Osteocyte (in vitro differentiated cells): ENCODE measurements around the gene POLRMT. TPM values are rescaled to one million over a fixed set of nuclear protein-coding genes. Genes with fewer than 3 reads are reported as not detected.

ENCODE experiments used
- DNase-seq: peaks from one replicate; pipeline ENCODE4 v3.0.0; 2021; ENCODE audit warnings: mixed read lengths; ENCODE audit not compliant: unreplicated experiment; ENCODE audit errors: extremely low spot score
- H3K27ac Mint-ChIP-seq: one replicate; pipeline ENCODE4 v1.8.0; 2021; ENCODE audit warnings: mild to moderate bottlenecking, mixed read lengths; ENCODE audit not compliant: unreplicated experiment
- H3K27me3 Mint-ChIP-seq: one replicate; pipeline ENCODE4 v1.8.0; 2021; ENCODE audit warnings: mixed read lengths; ENCODE audit not compliant: unreplicated experiment
- H3K36me3 Mint-ChIP-seq: one replicate; pipeline ENCODE4 v1.8.0; 2021; ENCODE audit warnings: mixed read lengths; ENCODE audit not compliant: unreplicated experiment
- H3K4me1 Mint-ChIP-seq: one replicate; pipeline ENCODE4 v1.8.0; 2021; ENCODE audit warnings: mixed read lengths; ENCODE audit not compliant: unreplicated experiment
- H3K4me3 Mint-ChIP-seq: one replicate; pipeline ENCODE4 v1.8.0; 2021; ENCODE audit warnings: mild to moderate bottlenecking, moderate library complexity, mixed read lengths; ENCODE audit not compliant: unreplicated experiment
- H3K9me3 Mint-ChIP-seq: one replicate; pipeline ENCODE4 v1.8.0; 2021; ENCODE audit warnings: mixed read lengths; ENCODE audit not compliant: unreplicated experiment
- CTCF ChIP-seq: fragments of 200-600 bp; sonication (generic); IDR thresholded peaks from 2 replicates; pipeline ENCODE4 v1.5.0; 2021; ENCODE audit warnings: antibody characterized with exemption, mild to moderate bottlenecking, moderate library complexity
- total RNA-seq: library from RNA; stranded (reverse); gene quantifications from 2 replicates; pipeline ENCODE4 v1.2.1, GENCODE V29; 2021

Gene POLRMT
- total RNA-seq, 1 donor from 2014 or later: 44.6 TPM

- H3K4me1 Mint-ChIP-seq: no peaks in the 10 kb centered on the region
- TF ChIP-seq CTCF: no peak
- no peak overlapping the region for H3K27ac Mint-ChIP-seq
- no peaks in the 10 kb centered on the region for H3K27me3 Mint-ChIP-seq
- H3K9me3 Mint-ChIP-seq: no peaks in the 10 kb centered on the region
- no peak for DNase-seq
- peaks cover 2% of the 10 kb centered on the region for H3K36me3 Mint-ChIP-seq
- no peak overlapping the region for H3K4me3 Mint-ChIP-seq
These were observed 35.7 kb downstream of the POLRMT start for GRCh38 chr19:597406-598315.

- H3K27ac Mint-ChIP-seq: no peak overlapping the region
- H3K27me3 Mint-ChIP-seq: peaks cover 2% of the 10 kb centered on the region
- no peak for TF ChIP-seq CTCF
- DNase-seq: no peak
- H3K4me1 Mint-ChIP-seq: peaks cover 3% of the 10 kb centered on the region
- no peaks in the 10 kb centered on the region for H3K9me3 Mint-ChIP-seq
- no peaks in the 10 kb centered on the region for H3K36me3 Mint-ChIP-seq
- H3K4me3 Mint-ChIP-seq: no peak overlapping the region
These were observed 37.1 kb downstream of the POLRMT start for GRCh38 chr19:596263-596655.

- peaks cover 4% of the 10 kb centered on the region for H3K27me3 Mint-ChIP-seq
These were observed 37.7 kb downstream of the POLRMT start for GRCh38 chr19:595326-596262.

GRCh38 chr19:594265-594870 lies 39.0 kb downstream of the POLRMT start:
- H3K36me3 Mint-ChIP-seq: no peaks in the 10 kb centered on the region
- H3K4me1 Mint-ChIP-seq: peaks cover 6% of the 10 kb centered on the region
- no peak overlapping the region for H3K27ac Mint-ChIP-seq
- no peaks in the 10 kb centered on the region for H3K9me3 Mint-ChIP-seq
- no peak for DNase-seq
- H3K4me3 Mint-ChIP-seq: no peak overlapping the region
- no peak for TF ChIP-seq CTCF
- H3K27me3 Mint-ChIP-seq: peaks cover 4% of the 10 kb centered on the region

More at GRCh38 chr19:595326-596262, 37.7 kb downstream of the POLRMT start:
- H3K9me3 Mint-ChIP-seq: no peaks in the 10 kb centered on the region
- H3K27ac Mint-ChIP-seq: no peak overlapping the region
- no peak for TF ChIP-seq CTCF
- no peaks in the 10 kb centered on the region for H3K36me3 Mint-ChIP-seq
- no peak overlapping the region for H3K4me3 Mint-ChIP-seq
- DNase-seq: no peak
- H3K4me1 Mint-ChIP-seq: peaks cover 5% of the 10 kb centered on the region
